ENCODE results near the gene BPGM.

Gene BPGM

DNA sequence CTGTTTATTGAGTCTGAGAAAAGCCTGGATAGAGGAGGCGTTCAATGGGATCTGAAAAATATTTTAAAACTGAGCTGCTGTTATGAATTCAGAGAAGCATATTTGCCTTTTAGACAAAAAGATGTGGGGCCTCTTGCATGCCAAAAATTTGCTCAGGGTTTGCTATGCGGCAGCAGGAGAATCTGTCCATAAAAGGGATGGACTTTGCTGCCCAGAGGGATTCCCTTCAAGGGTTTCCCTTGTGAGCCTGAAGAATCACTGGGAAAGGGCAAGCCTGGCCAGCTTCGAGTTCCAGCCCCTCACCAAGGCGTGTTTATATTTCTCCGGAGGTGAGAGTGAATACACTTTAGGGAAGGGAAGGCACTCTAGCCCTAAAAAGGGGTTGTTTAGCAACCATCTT lies 77.2 kb downstream of the BPGM start:
- no peak overlapping the region for H3K27ac ChIP-seq
- H3K4me3 ChIP-seq (ENCODE audit: low read depth in 1 of 2, low read length in 1 of 2): no peak overlapping the region
- H3K36me3 ChIP-seq: no peaks in the 10 kb centered on the region
- H3K9me3 ChIP-seq: no peaks in the 10 kb centered on the region
- TF ChIP-seq, protein P1, sequence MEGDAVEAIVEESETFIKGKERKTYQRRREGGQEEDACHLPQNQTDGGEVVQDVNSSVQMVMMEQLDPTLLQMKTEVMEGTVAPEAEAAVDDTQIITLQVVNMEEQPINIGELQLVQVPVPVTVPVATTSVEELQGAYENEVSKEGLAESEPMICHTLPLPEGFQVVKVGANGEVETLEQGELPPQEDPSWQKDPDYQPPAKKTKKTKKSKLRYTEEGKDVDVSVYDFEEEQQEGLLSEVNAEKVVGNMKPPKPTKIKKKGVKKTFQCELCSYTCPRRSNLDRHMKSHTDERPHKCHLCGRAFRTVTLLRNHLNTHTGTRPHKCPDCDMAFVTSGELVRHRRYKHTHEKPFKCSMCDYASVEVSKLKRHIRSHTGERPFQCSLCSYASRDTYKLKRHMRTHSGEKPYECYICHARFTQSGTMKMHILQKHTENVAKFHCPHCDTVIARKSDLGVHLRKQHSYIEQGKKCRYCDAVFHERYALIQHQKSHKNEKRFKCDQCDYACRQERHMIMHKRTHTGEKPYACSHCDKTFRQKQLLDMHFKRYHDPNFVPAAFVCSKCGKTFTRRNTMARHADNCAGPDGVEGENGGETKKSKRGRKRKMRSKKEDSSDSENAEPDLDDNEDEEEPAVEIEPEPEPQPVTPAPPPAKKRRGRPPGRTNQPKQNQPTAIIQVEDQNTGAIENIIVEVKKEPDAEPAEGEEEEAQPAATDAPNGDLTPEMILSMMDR (IDR thresholded peaks at IDR 0.05): no peak
- no peaks in the 10 kb centered on the region for H3K4me1 ChIP-seq (ENCODE audit: control insufficient read depth in 1 of 2, insufficient read depth in 1 of 2, low read depth in 1 of 2, low read length in 1 of 2)
- no peaks in the 10 kb centered on the region for H3K27me3 ChIP-seq

DNA sequence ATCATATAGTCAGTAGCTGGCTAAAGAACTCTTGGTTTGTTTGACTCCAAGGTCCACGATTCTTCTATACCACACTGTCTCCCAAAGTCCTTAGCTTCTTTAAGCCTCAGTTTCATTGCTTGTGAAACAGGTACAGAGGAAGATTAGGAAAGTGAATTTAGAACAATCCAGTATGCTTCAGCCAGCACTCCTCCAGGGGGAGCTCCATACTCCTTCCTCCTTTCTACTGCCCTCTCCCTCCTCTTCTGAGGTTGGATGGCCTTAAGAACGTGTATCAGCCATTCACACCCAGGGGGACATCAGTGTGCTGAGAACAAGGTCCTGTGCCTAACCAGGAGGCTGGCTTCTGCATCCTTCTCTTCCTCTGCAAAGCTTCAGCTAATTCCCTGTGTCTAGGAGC lies 78.0 kb downstream of the BPGM start:
- no peak overlapping the region for H3K4me3 ChIP-seq (ENCODE audit: low read depth in 1 of 2, low read length in 1 of 2)
- H3K9me3 ChIP-seq: no peaks in the 10 kb centered on the region
- TF ChIP-seq, protein P1 (IDR thresholded peaks at IDR 0.05): no peak
- H3K4me1 ChIP-seq (ENCODE audit: control insufficient read depth in 1 of 2, insufficient read depth in 1 of 2, low read depth in 1 of 2, low read length in 1 of 2): no peaks in the 10 kb centered on the region
- no peaks in the 10 kb centered on the region for H3K27me3 ChIP-seq
- no peaks in the 10 kb centered on the region for H3K36me3 ChIP-seq
- no peak overlapping the region for H3K27ac ChIP-seq

DNA sequence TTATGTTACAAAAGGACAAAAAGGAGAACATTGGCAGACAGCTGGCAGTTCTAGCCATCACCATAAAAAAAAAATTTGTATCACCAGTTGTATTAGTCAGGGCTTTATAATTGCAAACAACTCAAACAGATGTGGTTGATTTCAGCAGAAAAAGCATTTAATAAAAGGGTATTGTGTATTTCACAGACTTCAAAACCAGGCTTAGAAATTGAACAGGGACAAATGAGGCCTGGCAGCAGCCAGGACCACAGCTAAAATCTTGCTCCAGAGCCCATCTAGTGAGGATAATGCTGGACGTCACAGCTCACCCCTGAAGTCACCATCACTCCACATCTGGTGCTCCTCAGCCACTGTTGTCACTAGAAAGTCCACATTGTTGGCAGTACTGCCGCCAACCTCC lies 79.9 kb downstream of the BPGM start:
- H3K27ac ChIP-seq: no peak overlapping the region

DNA sequence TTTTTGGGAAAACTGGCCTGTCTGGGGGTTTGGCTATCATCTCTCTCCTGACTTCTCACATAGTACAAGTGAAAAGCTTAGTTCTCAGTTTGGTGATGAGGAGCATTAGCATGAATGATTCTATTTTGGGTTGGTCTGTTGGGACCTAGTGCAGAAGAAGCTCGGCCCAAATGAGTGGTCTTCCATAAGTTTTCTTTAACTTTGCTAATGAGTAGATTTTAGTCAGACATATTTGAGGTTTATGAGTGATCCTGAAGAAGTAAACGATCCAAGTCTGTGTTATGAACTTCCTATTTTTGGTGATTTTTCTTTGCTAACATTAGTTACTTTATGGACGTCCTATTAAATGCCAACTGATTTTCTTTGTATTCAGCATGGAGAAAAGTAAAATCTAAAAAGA lies 81.1 kb downstream of the BPGM start:
- TF ChIP-seq, protein P1 (IDR thresholded peaks at IDR 0.05): no peak
- no peaks in the 10 kb centered on the region for H3K4me1 ChIP-seq (ENCODE audit: control insufficient read depth in 1 of 2, insufficient read depth in 1 of 2, low read depth in 1 of 2, low read length in 1 of 2)

More for the DNA sequence above, 79.9 kb downstream of the BPGM start:
- H3K4me1 ChIP-seq (ENCODE audit: control insufficient read depth in 1 of 2, insufficient read depth in 1 of 2, low read depth in 1 of 2, low read length in 1 of 2): no peaks in the 10 kb centered on the region
- no peaks in the 10 kb centered on the region for H3K27me3 ChIP-seq
- no peaks in the 10 kb centered on the region for H3K9me3 ChIP-seq
- no peak overlapping the region for H3K4me3 ChIP-seq (ENCODE audit: low read depth in 1 of 2, low read length in 1 of 2)
- H3K36me3 ChIP-seq: no peaks in the 10 kb centered on the region
- TF ChIP-seq, protein P1 (IDR thresholded peaks at IDR 0.05): no peak

More for the DNA sequence above, 81.1 kb downstream of the BPGM start:
- H3K9me3 ChIP-seq: no peaks in the 10 kb centered on the region
- no peaks in the 10 kb centered on the region for H3K36me3 ChIP-seq
- H3K27ac ChIP-seq: no peak overlapping the region
- no peak overlapping the region for H3K4me3 ChIP-seq (ENCODE audit: low read depth in 1 of 2, low read length in 1 of 2)
- no peaks in the 10 kb centered on the region for H3K27me3 ChIP-seq
